Erythroblast (primary cell): ENCODE measurements around the gene SRR.

Experiments used
- GATA1 ChIP-seq: IDR thresholded peaks from 2 replicates; pipeline ENCODE4 v1.6.1; 2011; ENCODE audit warnings: low read depth, mild to moderate bottlenecking, control low read depth, low read length, moderate library complexity
- POLR2A ChIP-seq: IDR thresholded peaks from 2 replicates; pipeline ENCODE4 v1.6.1; 2011; ENCODE audit warnings: mild to moderate bottlenecking, low read length

DNA sequence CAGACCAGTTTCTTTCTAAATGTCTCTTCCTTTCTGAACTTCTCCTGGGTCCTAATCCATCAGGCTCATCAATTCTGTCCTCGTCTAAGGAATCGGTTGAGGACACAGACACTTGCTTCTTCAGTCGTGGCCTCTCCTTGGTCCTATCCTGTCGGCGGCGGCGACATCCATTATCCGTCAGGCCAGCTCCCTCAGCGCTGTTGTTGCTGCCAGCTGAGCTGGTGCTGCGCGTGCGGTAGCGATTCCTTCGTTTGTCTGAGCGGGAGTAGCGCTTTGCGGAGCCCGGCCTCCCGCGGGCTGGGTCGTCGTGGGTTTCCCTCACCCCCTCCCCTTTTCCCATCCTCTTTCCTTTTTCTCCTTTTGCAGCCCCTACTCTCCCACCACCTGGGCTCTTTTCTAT, 4.0 kb upstream of the SRR start:
- TF ChIP-seq POLR2A, result no peak
- no peak for TF ChIP-seq GATA1
